Heart left ventricle (tissue), 13 donors: ENCODE data around the gene LHX5.

Experiments used
- POLR2A ChIP-seq, 2 donors: fragments of 450-650 bp; IDR thresholded peaks; one replicate each; pipeline ENCODE4 v1.6.1; 2017; ENCODE audit warnings: antibody characterized with exemption in 2 of 2, mild to moderate bottlenecking in 2 of 2, moderate library complexity in 2 of 2
- TF ChIP-seq, protein P1 (sequence below), 12 donors: fragments of 200-600 bp; sonication (generic) in 4 of 12; IDR thresholded peaks; one replicate each; pipeline versions ENCODE4 v1.5.0 to v1.8.0; 2018 to 2022; ENCODE audit warnings: antibody characterized with exemption in 12 of 12, mild to moderate bottlenecking in 5 of 12
- donor health status: ischemic (EF 13 %, LVEDD 7.1; RV severe dilation, severe dysfunction).
- donor health status: DM: no; HTN: yes; CAD: no.
- donor health status: DM: no; HTN: no; CAD: no.
- donor health status: ischemic (EF 25% LVEDD 6.9; RV normal size, moderate dysfunction).
- donor health status: ischemic (EF 25% LVEDD 5.7; RV mildly dilated, moderate dysfunction).
- donor health status: ischemic (EF 35%, LVEDD 5.7; RV mildly dilated, moderate dysfunction).
- donor health status: nonischemic (EF 11% LVEDD 7.7; RV severe dilation, severe dysfunction).
- donor health status: DM: yes; HTN: yes; CAD: no.
- donor health status: PGD.
- donor health status: ischemic (EF 29% LVEDD 5.4; RV normal size, mild dysfunction).
- donor health status: nonischemic (EF 23%, LVEDD 6.1; RV moderate dilation, normal function).

DNA sequence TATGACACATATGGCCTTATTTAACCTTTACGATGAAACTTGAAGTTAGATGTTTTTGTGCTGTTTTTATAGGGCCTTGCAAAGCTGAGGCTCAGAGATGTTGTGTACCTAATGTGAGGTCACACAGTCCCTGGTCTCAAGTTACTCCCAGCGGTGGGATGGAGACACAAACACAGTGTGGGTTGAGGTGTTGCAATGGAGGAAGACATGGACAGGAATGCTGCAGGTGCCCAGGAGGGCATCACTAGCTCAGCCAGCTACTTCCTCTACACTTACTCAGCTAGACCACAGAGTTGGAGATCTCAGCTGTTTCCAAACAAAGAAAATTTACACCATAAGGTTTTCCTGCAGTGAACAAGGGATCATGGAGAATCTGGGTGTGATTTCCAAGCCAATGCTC, 15.5 kb downstream of the LHX5 start:
- no peak for TF ChIP-seq POLR2A (IDR thresholded peaks at IDR 0.05)
- TF ChIP-seq, protein P1, sequence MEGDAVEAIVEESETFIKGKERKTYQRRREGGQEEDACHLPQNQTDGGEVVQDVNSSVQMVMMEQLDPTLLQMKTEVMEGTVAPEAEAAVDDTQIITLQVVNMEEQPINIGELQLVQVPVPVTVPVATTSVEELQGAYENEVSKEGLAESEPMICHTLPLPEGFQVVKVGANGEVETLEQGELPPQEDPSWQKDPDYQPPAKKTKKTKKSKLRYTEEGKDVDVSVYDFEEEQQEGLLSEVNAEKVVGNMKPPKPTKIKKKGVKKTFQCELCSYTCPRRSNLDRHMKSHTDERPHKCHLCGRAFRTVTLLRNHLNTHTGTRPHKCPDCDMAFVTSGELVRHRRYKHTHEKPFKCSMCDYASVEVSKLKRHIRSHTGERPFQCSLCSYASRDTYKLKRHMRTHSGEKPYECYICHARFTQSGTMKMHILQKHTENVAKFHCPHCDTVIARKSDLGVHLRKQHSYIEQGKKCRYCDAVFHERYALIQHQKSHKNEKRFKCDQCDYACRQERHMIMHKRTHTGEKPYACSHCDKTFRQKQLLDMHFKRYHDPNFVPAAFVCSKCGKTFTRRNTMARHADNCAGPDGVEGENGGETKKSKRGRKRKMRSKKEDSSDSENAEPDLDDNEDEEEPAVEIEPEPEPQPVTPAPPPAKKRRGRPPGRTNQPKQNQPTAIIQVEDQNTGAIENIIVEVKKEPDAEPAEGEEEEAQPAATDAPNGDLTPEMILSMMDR (IDR thresholded peaks at IDR 0.05) = no peak
